ENCODE results near the gene KAT7.

GRCh38 chr17:49858796-49859195 lies 70.3 kb downstream of the KAT7 start:
- no peak for TF ChIP-seq CTCF (IDR thresholded peaks at IDR 0.05)
- TF ChIP-seq POLR2A (IDR thresholded peaks at IDR 0.05): no peak

Measured in heart left ventricle (tissue), 13 donors.